GM23338 (cell line): Measurements from ENCODE around the gene P3H4. TPM values are rescaled to one million over a fixed set of nuclear protein-coding genes. Genes with fewer than 3 reads are reported as not detected.

Experiments
- ATAC-seq: fragments of 200-7000 bp; cut with Tn5 transposase; 3 replicates; pipeline ENCODE4 v1.9.1; 2020
- DNase-seq: peaks from one replicate; pipeline ENCODE4 v3.0.0-alpha.2; 2015; ENCODE audit warnings: low spot score
- H2AFZ ChIP-seq: fragments of 200-600 bp; sonication (generic); 2 replicates; pipeline ENCODE4 v1.8.0; 2016; ENCODE audit warnings: antibody characterized with exemption, mild to moderate bottlenecking, moderate library complexity
- H3F3A ChIP-seq: fragments of 200-600 bp; sonication (generic); replicated peaks from 2 replicates; pipeline ENCODE4 v1.8.0; 2017; ENCODE audit warnings: antibody characterized with exemption, mixed run types, low read depth
- H3K27ac ChIP-seq: fragments of 200-600 bp; sonication (generic); 2 replicates; pipeline ENCODE4 v1.6.1; 2016; ENCODE audit warnings: low read depth
- H3K27me3 ChIP-seq: fragments of 200-600 bp; sonication (generic); 2 replicates; pipeline ENCODE4 v1.8.0; 2016; ENCODE audit warnings: mild to moderate bottlenecking, mixed run types, moderate library complexity; ENCODE audit not compliant: insufficient read depth
- H3K36me3 ChIP-seq: fragments of 200-600 bp; sonication (generic); 2 replicates; pipeline ENCODE4 v1.8.0; 2016; ENCODE audit warnings: mild to moderate bottlenecking; ENCODE audit not compliant: insufficient read depth
- H3K4me1 ChIP-seq: fragments of 200-600 bp; sonication (generic); 2 replicates; pipeline ENCODE4 v1.8.0; 2016; ENCODE audit warnings: mild to moderate bottlenecking, moderate library complexity; ENCODE audit not compliant: insufficient read depth
- H3K4me2 ChIP-seq: fragments of 200-600 bp; sonication (generic); 2 replicates; pipeline ENCODE4 v1.7.1; 2017; ENCODE audit warnings: mixed run types
- H3K4me3 ChIP-seq: fragments of 200-600 bp; sonication (generic); 2 replicates; pipeline ENCODE4 v1.6.1; 2016; ENCODE audit warnings: mixed run types
- H3K79me2 ChIP-seq: fragments of 200-600 bp; sonication (generic); replicated peaks from 2 replicates; pipeline ENCODE4 v1.8.0; 2017; ENCODE audit warnings: mild to moderate bottlenecking; ENCODE audit not compliant: insufficient read depth
- H3K9me2 ChIP-seq: fragments of 200-600 bp; sonication (generic); 2 replicates; pipeline ENCODE4 v1.8.0; 2017; ENCODE audit not compliant: insufficient read depth
- H4K20me1 ChIP-seq: fragments of 200-600 bp; sonication (generic); replicated peaks from 2 replicates; pipeline ENCODE4 v1.8.0; 2017; ENCODE audit warnings: mild to moderate bottlenecking; ENCODE audit not compliant: insufficient read depth
- H3K27ac Mint-ChIP-seq: 2 replicates; pipeline ENCODE4 v1.8.0; 2020; ENCODE audit warnings: inconsistent platforms, mild to moderate bottlenecking, moderate library complexity, mixed read lengths
- H3K27me3 Mint-ChIP-seq: 3 replicates; pipeline ENCODE4 v1.8.0; 2022; ENCODE audit warnings: low read depth, mild to moderate bottlenecking, moderate library complexity, mixed read lengths, inconsistent platforms; ENCODE audit not compliant: insufficient read depth, poor library complexity
- H3K36me3 Mint-ChIP-seq: 3 replicates; pipeline ENCODE4 v1.8.0; 2021; ENCODE audit warnings: low read depth, mild to moderate bottlenecking, inconsistent platforms, moderate library complexity, mixed read lengths
- H3K4me1 Mint-ChIP-seq: 3 replicates; pipeline ENCODE4 v1.8.0; 2020; ENCODE audit warnings: mild to moderate bottlenecking, inconsistent platforms, mixed read lengths
- H3K4me3 Mint-ChIP-seq: 3 replicates; pipeline ENCODE4 v1.8.0; 2021; ENCODE audit warnings: moderate library complexity, mild to moderate bottlenecking, inconsistent platforms, mixed read lengths
- H3K9me3 Mint-ChIP-seq: 3 replicates; pipeline ENCODE4 v1.8.0; 2020; ENCODE audit warnings: moderate library complexity, mild to moderate bottlenecking, inconsistent platforms, mixed read lengths
- CREB1 ChIP-seq: fragments of 250-450 bp; sonication (Bioruptor Pico); IDR thresholded peaks from 2 replicates; pipeline ENCODE4 v1.5.0; 2020; ENCODE audit warnings: low read depth, mild to moderate bottlenecking, moderate library complexity
- CTCF ChIP-seq, 2 experiments: fragments of 200-600 bp in 1 of 2; sonication (generic) in 1 of 2; conservative IDR thresholded peaks; 2 replicates each; pipeline versions ENCODE4 v1.5.1 to v1.6.1; 2016 to 2017; ENCODE audit warnings: antibody characterized with exemption in 2 of 2, low read depth in 2 of 2, mild to moderate bottlenecking in 2 of 2, moderate library complexity in 1 of 2
- ETS1 ChIP-seq: IDR thresholded peaks from 2 replicates; pipeline ENCODE4 v1.6.1; 2016; ENCODE audit warnings: antibody characterized with exemption
- EZH2 ChIP-seq: fragments of 200-600 bp; sonication (generic); IDR thresholded peaks from one replicate; pipeline ENCODE4 v1.8.0; 2017; ENCODE audit warnings: antibody characterized with exemption, mild to moderate bottlenecking, low read depth; ENCODE audit not compliant: unreplicated experiment
- EZH2phosphoT487 ChIP-seq: fragments of 200-600 bp; sonication (generic); IDR thresholded peaks from one replicate; pipeline ENCODE4 v1.8.1; 2018; ENCODE audit warnings: antibody characterized with exemption; ENCODE audit not compliant: unreplicated experiment
- JUNB ChIP-seq: IDR thresholded peaks from one replicate; pipeline ENCODE4 v1.6.1; 2016; ENCODE audit warnings: antibody characterized with exemption; ENCODE audit not compliant: unreplicated experiment
- NANOG ChIP-seq: IDR thresholded peaks from 2 replicates; pipeline ENCODE4 v1.6.1; 2016; ENCODE audit warnings: antibody characterized with exemption, borderline replicate concordance
- POLR2AphosphoS5 ChIP-seq: IDR thresholded peaks from 2 replicates; pipeline ENCODE4 v1.6.1; 2016; ENCODE audit warnings: antibody characterized with exemption, low read depth
- REST ChIP-seq: IDR thresholded peaks from one replicate; pipeline ENCODE4 v1.6.1; 2018; ENCODE audit warnings: antibody characterized with exemption; ENCODE audit not compliant: unreplicated experiment
- STAT1 ChIP-seq: IDR thresholded peaks from one replicate; pipeline ENCODE4 v1.6.1; 2016; ENCODE audit warnings: antibody characterized with exemption; ENCODE audit not compliant: unreplicated experiment
- ZNF114 ChIP-seq: fragments of 250-450 bp; sonication (Bioruptor Pico); IDR thresholded peaks from 2 replicates; pipeline ENCODE4 v1.5.0; 2020; ENCODE audit warnings: mild to moderate bottlenecking, moderate library complexity
- ZNF331 ChIP-seq: fragments of 250-450 bp; sonication (Bioruptor Pico); IDR thresholded peaks from 2 replicates; pipeline ENCODE4 v1.5.0; 2020; ENCODE audit warnings: low read depth, mild to moderate bottlenecking, moderate library complexity
- polyA plus RNA-seq: library from polyadenylated mRNA; unstranded; fragments of >200 nt; fragmentation: Nextera tagmentation; extraction: Ambion mirVana; gene quantifications from 2 replicates; pipeline ENCODE4 v1.2.1, GENCODE V29; 2016
- total RNA-seq: library from RNA; depleted of rRNA; stranded (reverse); fragments of >200 nt; shearing (Covaris generic); gene quantifications from 2 replicates; pipeline ENCODE4 v1.2.3, GENCODE V29; 2014

Gene P3H4
- total and polyA plus RNA-seq, 2 experiments from 2014 or later = 16.0 to 33.3 TPM

DNA sequence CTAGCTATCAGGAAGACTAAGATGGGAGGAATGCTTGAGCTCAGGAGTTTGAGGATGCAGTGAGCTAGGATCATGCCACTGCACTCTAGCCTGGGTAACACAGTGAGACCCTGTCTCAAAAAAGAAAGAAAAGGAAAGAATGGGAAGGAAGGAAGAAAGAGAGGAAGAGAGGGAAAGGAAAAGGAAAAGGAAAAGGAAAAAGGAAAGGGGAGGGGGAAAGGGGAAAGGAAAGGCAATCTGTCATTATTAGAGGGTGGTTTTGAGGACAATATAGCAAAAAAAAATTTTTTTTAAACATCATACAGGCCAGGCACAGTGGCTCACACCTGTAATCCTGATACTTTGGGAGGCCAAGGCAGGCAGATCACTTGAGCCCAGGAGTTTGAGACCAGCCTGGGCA is 45.6 kb downstream of the P3H4 start:
- H3K36me3 Mint-ChIP-seq = peaks cover 96% of the 10 kb centered on the region
- no peak for ATAC-seq
- Histone ChIP-seq H3K27ac (no peak overlapping the region), H3K4me3 (no peak overlapping the region), H3K4me2 (no peak overlapping the region), H3K9me2 (no peaks in the 10 kb centered on the region), H3K79me2 (no peaks in the 10 kb centered on the region), H2AFZ (no peak overlapping the region), H4K20me1 (0 out of 2 replicates have a peak, but pooled peaks cover 3% of the 10 kb centered on the region), H3K27me3 (no peaks in the 10 kb centered on the region), H3K4me1 (no peaks in the 10 kb centered on the region), H3F3A (0 out of 2 replicates have a peak, but pooled peaks cover 9% of the 10 kb centered on the region), H3K36me3 (peaks cover 30% of the 10 kb centered on the region)
- H3K9me3 Mint-ChIP-seq = no peaks in the 10 kb centered on the region
- peaks cover 4% of the 10 kb centered on the region for H3K27me3 Mint-ChIP-seq
- TF ChIP-seq REST (no peak), CREB1 (CRISPR knock-in tag) (no peak)
- no peak overlapping the region for H3K27ac Mint-ChIP-seq
- no peak overlapping the region for H3K4me3 Mint-ChIP-seq
- H3K4me1 Mint-ChIP-seq = no peaks in the 10 kb centered on the region
- no peak for DNase-seq

GRCh38 chr17:41763327-41763726 is 48.4 kb downstream of the P3H4 start:
- peaks cover 27% of the 10 kb centered on the region for H3K36me3 ChIP-seq
- no peak overlapping the region for H2AFZ ChIP-seq
- H3K4me3 ChIP-seq = no peak overlapping the region
- Mint-ChIP-seq H3K9me3 (no peaks in the 10 kb centered on the region), H3K27me3 (no peaks in the 10 kb centered on the region), H3K4me1 (no peaks in the 10 kb centered on the region), H3K4me3 (no peak overlapping the region), H3K36me3 (peaks cover 97% of the 10 kb centered on the region), H3K27ac (no peak overlapping the region)
- H4K20me1 ChIP-seq = 0 out of 2 replicates have a peak, but pooled peaks cover 3% of the 10 kb centered on the region
- no peaks in the 10 kb centered on the region for H3K4me1 ChIP-seq
- H3K27ac ChIP-seq = no peak overlapping the region
- no peak for DNase-seq
- H3K9me2 ChIP-seq = no peaks in the 10 kb centered on the region
- no peak for ATAC-seq
- H3K4me2 ChIP-seq = no peak overlapping the region
- no peaks in the 10 kb centered on the region for H3K27me3 ChIP-seq
- 0 out of 2 replicates have a peak, but pooled peaks cover 2% of the 10 kb centered on the region for H3F3A ChIP-seq
- H3K79me2 ChIP-seq = no peaks in the 10 kb centered on the region
- no peak for TF ChIP-seq EZH2phosphoT487
- no peak for TF ChIP-seq CTCF (conservative IDR thresholded peaks at IDR 0.05; ENCODE audit: low read depth in 2 of 2)
- no peak for TF ChIP-seq STAT1
- TF ChIP-seq ZNF331 = no peak
- TF ChIP-seq NANOG = no peak
- no peak for TF ChIP-seq ETS1
- no peak for TF ChIP-seq REST
- TF ChIP-seq EZH2 = no peak
- no peak for TF ChIP-seq JUNB
- TF ChIP-seq CREB1 (CRISPR knock-in tag) = no peak
- TF ChIP-seq ZNF114 (CRISPR knock-in tag) = no peak
- TF ChIP-seq POLR2AphosphoS5 = no peak
